ENCODE data around the gene NOS1AP. TPM values are rescaled to one million over a fixed set of nuclear protein-coding genes. Genes with fewer than 3 reads are reported as not detected.

The NOS1AP gene
- total and polyA plus RNA-seq, 2 donors (not counting 3 experiments of a cell fraction or from before 2014, with no cell fraction given): 1.3 to 5.4 TPM

DNA sequence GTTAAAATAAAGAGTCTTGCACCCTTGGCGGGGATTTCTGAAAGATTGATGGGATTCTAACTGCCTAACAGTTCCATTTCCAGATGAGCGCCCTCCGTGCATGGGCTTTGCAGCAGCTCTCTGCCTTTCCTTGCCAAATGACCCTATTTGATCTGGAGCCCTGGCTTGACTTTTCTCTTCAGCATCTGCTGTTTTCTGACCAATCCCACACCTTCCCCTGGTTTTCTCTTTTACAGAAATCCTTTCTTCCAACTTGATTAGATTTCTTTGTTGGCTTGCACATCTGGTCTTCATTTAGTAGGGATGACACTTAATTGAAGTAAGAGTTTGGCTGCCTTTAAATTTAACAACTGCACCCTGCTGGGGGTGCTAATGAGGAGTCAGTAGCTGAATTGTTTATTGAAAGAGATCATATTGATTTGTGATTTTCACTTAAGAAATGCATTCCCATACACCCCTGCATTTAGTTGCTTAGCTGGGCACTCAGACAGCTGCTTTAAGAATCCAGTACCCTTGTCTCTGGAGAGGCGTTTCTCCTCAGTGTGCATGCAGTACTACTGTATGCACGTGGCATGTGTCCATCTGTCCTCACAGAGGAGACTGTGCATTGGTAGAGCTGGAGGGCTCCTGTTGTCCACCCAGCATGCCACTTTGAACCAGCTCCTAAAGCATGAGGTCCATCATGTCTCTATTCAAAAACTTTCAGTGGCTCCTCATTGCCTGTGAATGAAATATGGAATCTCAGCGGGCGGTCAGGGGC lies 99.7 kb downstream of the NOS1AP start:
- intact Hi-C loops (cut with micrococcal nuclease) (no loop called here), dilution Hi-C loops (cut with MboI; ENCODE audit: extremely low pct_ligation_motif_present, low sequenced_read_pairs) (no loop called here)
- Histone ChIP-seq H3K4me2 (ENCODE audit: insufficient read depth, low read length) (no peak overlapping the region), H3K4me3 (replicated peaks in 1 of 3; ENCODE audit: insufficient read depth in 1 of 3, low read depth in 1 of 3, low read length in 3 of 3) (no peak overlapping the region), H3K9ac (replicated peaks; ENCODE audit: extremely low read depth, insufficient read depth, low read length) (no peak overlapping the region), H4K20me1 (replicated peaks; ENCODE audit: control insufficient read depth, extremely low read depth, insufficient read depth, low read length) (no peaks in the 10 kb centered on the region), H3K4me1 (ENCODE audit: control insufficient read depth, extremely low read depth, insufficient read depth, low read length) (no peaks in the 10 kb centered on the region), H3K79me2 (ENCODE audit: control insufficient read depth, insufficient read depth, low read length) (no peaks in the 10 kb centered on the region), H3K9me1 (replicated peaks; ENCODE audit: control insufficient read depth, extremely low read depth, insufficient read depth, low read length) (no peaks in the 10 kb centered on the region), H3K9me3 (replicated peaks; ENCODE audit: control insufficient read depth, insufficient read depth, low read length) (no peaks in the 10 kb centered on the region), H3K36me3 (ENCODE audit: control insufficient read depth in 2 of 2, extremely low read depth in 1 of 2, insufficient read depth in 2 of 2, low read length in 2 of 2) (no peaks in the 10 kb centered on the region), H2AFZ (ENCODE audit: low read depth, low read length) (no peak overlapping the region), H3K27me3 (ENCODE audit: control insufficient read depth in 2 of 2, insufficient read depth in 2 of 2, low read length in 2 of 2) (no peaks in the 10 kb centered on the region), H3K27ac (ENCODE audit: insufficient read depth, low read depth, low read length) (no peak overlapping the region)
- ChIA-PET CTCF (interaction anchor here (0.9 to 1.5 kb wide), 3 partner anchors 10 to 35 kb away, joined by 3 read pairs; no protein-coding TSS in a partner anchor), POLR2A (no interaction called here)
- TF ChIP-seq POLR2AphosphoS5 (IDR thresholded peaks at IDR 0.05; ENCODE audit: insufficient read depth, low read depth, low read length): no peak
- no peak for TF ChIP-seq GATA2 (IDR thresholded peaks at IDR 0.05; ENCODE audit: insufficient read depth, insufficient read length, low read depth, low read length)
- TF ChIP-seq, protein P1, sequence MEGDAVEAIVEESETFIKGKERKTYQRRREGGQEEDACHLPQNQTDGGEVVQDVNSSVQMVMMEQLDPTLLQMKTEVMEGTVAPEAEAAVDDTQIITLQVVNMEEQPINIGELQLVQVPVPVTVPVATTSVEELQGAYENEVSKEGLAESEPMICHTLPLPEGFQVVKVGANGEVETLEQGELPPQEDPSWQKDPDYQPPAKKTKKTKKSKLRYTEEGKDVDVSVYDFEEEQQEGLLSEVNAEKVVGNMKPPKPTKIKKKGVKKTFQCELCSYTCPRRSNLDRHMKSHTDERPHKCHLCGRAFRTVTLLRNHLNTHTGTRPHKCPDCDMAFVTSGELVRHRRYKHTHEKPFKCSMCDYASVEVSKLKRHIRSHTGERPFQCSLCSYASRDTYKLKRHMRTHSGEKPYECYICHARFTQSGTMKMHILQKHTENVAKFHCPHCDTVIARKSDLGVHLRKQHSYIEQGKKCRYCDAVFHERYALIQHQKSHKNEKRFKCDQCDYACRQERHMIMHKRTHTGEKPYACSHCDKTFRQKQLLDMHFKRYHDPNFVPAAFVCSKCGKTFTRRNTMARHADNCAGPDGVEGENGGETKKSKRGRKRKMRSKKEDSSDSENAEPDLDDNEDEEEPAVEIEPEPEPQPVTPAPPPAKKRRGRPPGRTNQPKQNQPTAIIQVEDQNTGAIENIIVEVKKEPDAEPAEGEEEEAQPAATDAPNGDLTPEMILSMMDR (IDR thresholded peaks at IDR 0.05; ENCODE audit: extremely low read depth in 1 of 2, insufficient read depth in 1 of 2, low read depth in 1 of 2, low read length in 2 of 2): no peak
- no TSS peak for BruUV-seq (replicated peaks)
- DNase-seq (ENCODE audit: low read depth, low spot score) (peak; percentile 8), FAIRE-seq (no peak)

DNA sequence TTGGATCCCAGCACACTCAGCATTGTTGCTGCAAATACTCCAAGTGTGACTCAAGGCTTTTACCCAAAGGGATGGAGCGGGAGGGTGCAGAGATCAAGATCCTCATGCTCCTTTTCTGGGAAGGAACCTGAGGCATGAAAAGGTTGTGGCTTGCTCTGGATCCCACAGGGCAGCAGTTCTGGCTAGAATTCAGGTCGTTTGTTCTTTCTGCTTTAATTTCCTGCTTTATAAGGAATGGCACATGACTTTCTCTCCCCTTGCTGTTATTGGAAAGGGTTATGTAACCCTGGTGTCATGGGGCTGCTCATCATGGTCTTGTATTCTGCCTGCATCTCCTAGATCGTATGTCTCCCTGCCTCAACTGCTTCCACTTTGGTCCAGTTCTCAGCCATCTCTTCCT lies 101.6 kb downstream of the NOS1AP start:
- dilution Hi-C loops (cut with MboI; ENCODE audit: extremely low pct_ligation_motif_present, low sequenced_read_pairs) (no loop called here), intact Hi-C loops (cut with micrococcal nuclease) (no loop called here)
- TF ChIP-seq POLR2A (IDR thresholded peaks at IDR 0.05; ENCODE audit: low read depth, low read length) (no peak), FOS (IDR thresholded peaks at IDR 0.05; ENCODE audit: borderline replicate concordance, insufficient read depth, low read length) (no peak), EZH2 (IDR thresholded peaks at IDR 0.05; ENCODE audit: borderline replicate concordance, low read depth, low read length, severe bottlenecking) (no peak), MYC (IDR thresholded peaks at IDR 0.05; ENCODE audit: low read depth, low read length) (no peak), POLR2AphosphoS5 (IDR thresholded peaks at IDR 0.05; ENCODE audit: insufficient read depth, low read depth, low read length) (no peak), JUN (IDR thresholded peaks at IDR 0.05; ENCODE audit: borderline replicate concordance, insufficient read depth, insufficient read length, low read depth) (no peak), GATA2 (IDR thresholded peaks at IDR 0.05; ENCODE audit: insufficient read depth, insufficient read length, low read depth, low read length) (no peak)
- TF ChIP-seq, protein P1 (IDR thresholded peaks at IDR 0.05; ENCODE audit: extremely low read depth in 1 of 2, insufficient read depth in 1 of 2, low read depth in 1 of 2, low read length in 2 of 2): no peak
- TF ChIP-seq, protein P2, sequence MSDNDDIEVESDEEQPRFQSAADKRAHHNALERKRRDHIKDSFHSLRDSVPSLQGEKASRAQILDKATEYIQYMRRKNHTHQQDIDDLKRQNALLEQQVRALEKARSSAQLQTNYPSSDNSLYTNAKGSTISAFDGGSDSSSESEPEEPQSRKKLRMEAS (IDR thresholded peaks at IDR 0.05; ENCODE audit: insufficient read depth, insufficient read length): no peak
- POLR2A ChIA-PET: interaction anchor here (0.5 kb wide), 1 partner anchor 105 kb away, joined by 3 read pairs; no protein-coding TSS in a partner anchor
- Histone ChIP-seq H3K79me2 (ENCODE audit: control insufficient read depth, insufficient read depth, low read length) (no peaks in the 10 kb centered on the region), H3K27ac (ENCODE audit: insufficient read depth, low read depth, low read length) (no peak overlapping the region), H4K20me1 (replicated peaks; ENCODE audit: control insufficient read depth, extremely low read depth, insufficient read depth, low read length) (no peaks in the 10 kb centered on the region), H3K27me3 (ENCODE audit: control insufficient read depth in 2 of 2, insufficient read depth in 2 of 2, low read length in 2 of 2) (no peaks in the 10 kb centered on the region), H3K9me3 (replicated peaks; ENCODE audit: control insufficient read depth, insufficient read depth, low read length) (no peaks in the 10 kb centered on the region), H2AFZ (ENCODE audit: low read depth, low read length) (no peak overlapping the region), H3K36me3 (ENCODE audit: control insufficient read depth in 2 of 2, extremely low read depth in 1 of 2, insufficient read depth in 2 of 2, low read length in 2 of 2) (no peaks in the 10 kb centered on the region), H3K4me1 (ENCODE audit: control insufficient read depth, extremely low read depth, insufficient read depth, low read length) (no peaks in the 10 kb centered on the region), H3K9ac (replicated peaks; ENCODE audit: extremely low read depth, insufficient read depth, low read length) (no peak overlapping the region), H3K4me3 (replicated peaks in 1 of 3; ENCODE audit: insufficient read depth in 1 of 3, low read depth in 1 of 3, low read length in 3 of 3) (no peak overlapping the region), H3K9me1 (replicated peaks; ENCODE audit: control insufficient read depth, extremely low read depth, insufficient read depth, low read length) (no peaks in the 10 kb centered on the region), H3K4me2 (ENCODE audit: insufficient read depth, low read length) (no peak overlapping the region)
- DNase-seq (ENCODE audit: low read depth, low spot score) (peak; percentile 10), FAIRE-seq (no peak)
- no TSS peak for BruUV-seq (replicated peaks)
- CTCF ChIA-PET: no interaction called here
